Testis (tissue), 3 donors: Measurements from ENCODE around the gene ARHGEF4. TPM values are rescaled to one million over a fixed set of nuclear protein-coding genes. Genes with fewer than 3 reads are reported as not detected.
A peak's percentile ranks its signal among the peaks of the same experiment; 100 is the strongest.

Experiments
- DNase-seq: peaks from one replicate; pipeline ENCODE4 v3.0.0-alpha.2; 2019
- H3K27ac ChIP-seq, 2 donors: fragments of 200-600 bp; sonication (generic); one replicate each; pipeline ENCODE4 v1.5.1; 2019
- H3K27me3 ChIP-seq: fragments of 200-600 bp; sonication (generic); one replicate; pipeline ENCODE4 v1.5.1; 2019
- H3K36me3 ChIP-seq: fragments of 200-600 bp; sonication (generic); one replicate; pipeline ENCODE4 v1.5.1; 2017; ENCODE audit warnings: low read depth; ENCODE audit errors: missing control alignments
- H3K4me1 ChIP-seq: fragments of 200-600 bp; sonication (generic); one replicate; pipeline ENCODE4 v1.5.1; 2019
- H3K4me3 ChIP-seq, 2 donors: fragments of 200-600 bp; sonication (generic); one replicate each; pipeline ENCODE4 v1.5.1; 2017 to 2019
- H3K9me3 ChIP-seq: fragments of 200-600 bp; sonication (generic); one replicate; pipeline ENCODE4 v1.5.1; 2017
- POLR2A ChIP-seq: fragments of 450-650 bp; IDR thresholded peaks from one replicate; pipeline ENCODE4 v1.6.1; 2017; ENCODE audit warnings: antibody characterized with exemption, mild to moderate bottlenecking, moderate library complexity
- WGBS, 2 donors: methylation state at CpG; one replicate each; pipeline ENCODE4 v1.1.5; 2018; 5-methylcytosine and 5-hydroxymethylcytosine counted together
- intact Hi-C: fragments of 100-400 bp; cut with DNase I; formaldehyde crosslinking; loops from one replicate; pipeline ENCODE4 v1.15.1; 2023; ENCODE audit warnings: low total_unique reads
- polyA plus RNA-seq: library from polyadenylated mRNA; stranded (reverse); fragments of 350-450 nt; fragmentation: Illumina TruSeq; extraction: RNeasy Lipid Tissue Mini Kit (QIAGEN cat#74804); gene quantifications from one replicate; pipeline ENCODE4 v1.2.3, GENCODE V29; 2014; ENCODE audit warnings: low read depth, low replicate concordance; ENCODE audit not compliant: insufficient read depth
- small RNA-seq, 2 donors: library from RNA; depleted of rRNA; stranded (forward); fragments of <200 nt; gene quantifications; one replicate each; pipeline ENCODE3, GENCODE V24; 2016
- total RNA-seq, 2 donors: library from RNA; depleted of rRNA; stranded (reverse); fragments of >200 nt; gene quantifications; one replicate each; pipeline ENCODE4 v1.2.3, GENCODE V29; 2016
- TF ChIP-seq, protein P1 (sequence below), 3 experiments: fragments of 450-650 bp in 2 of 3; fragments of 200-600 bp in 1 of 3; sonication (generic) in 1 of 3; IDR thresholded peaks; one replicate each; pipeline ENCODE4 v1.5.1; 2016 to 2019; ENCODE audit warnings: antibody characterized with exemption in 3 of 3, mild to moderate bottlenecking in 2 of 3, moderate library complexity in 1 of 3

The ARHGEF4 gene
- total and polyA plus RNA-seq, 3 donors from 2014 or later, result 18.0 to 37.4 (median 36.3) TPM

DNA sequence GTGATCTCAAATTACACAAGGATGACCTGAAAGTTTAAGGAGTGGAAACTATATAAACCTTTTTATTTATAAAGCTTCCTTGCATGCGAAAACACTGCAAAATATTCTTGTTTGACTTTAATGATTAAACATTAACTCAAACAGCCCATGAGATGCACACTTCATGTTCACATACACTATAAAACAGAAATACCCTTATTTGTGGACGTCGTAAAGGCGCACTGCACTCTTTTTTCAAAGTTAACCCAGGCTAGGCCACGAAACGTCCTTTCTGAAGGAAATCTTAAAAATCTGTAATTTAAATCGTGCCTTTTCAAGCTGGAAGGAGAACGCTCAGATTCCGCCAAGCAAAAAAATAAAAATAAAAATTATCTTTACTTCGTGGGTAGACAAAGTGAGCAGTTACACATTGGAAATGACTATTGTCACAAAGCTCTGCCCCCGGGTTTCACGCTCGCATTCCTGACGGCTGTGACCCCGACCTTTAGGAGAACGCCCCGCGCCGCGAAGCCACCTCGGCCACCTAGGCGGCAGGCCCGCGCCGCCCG lies 255.8 kb downstream of the ARHGEF4 start:
- H3K27me3 ChIP-seq, result no peaks in the 10 kb centered on the region
- H3K27ac ChIP-seq, result peak overlapping the region; percentile 89 to 98
- H3K4me1 ChIP-seq, result peaks cover 7% of the 10 kb centered on the region
- no peaks in the 10 kb centered on the region for H3K36me3 ChIP-seq
- 0 to 1% methylated on average over 25 to 26 of the region's 26 CpGs for WGBS, 2 donors
- no peak for TF ChIP-seq POLR2A
- TF ChIP-seq, protein P1, sequence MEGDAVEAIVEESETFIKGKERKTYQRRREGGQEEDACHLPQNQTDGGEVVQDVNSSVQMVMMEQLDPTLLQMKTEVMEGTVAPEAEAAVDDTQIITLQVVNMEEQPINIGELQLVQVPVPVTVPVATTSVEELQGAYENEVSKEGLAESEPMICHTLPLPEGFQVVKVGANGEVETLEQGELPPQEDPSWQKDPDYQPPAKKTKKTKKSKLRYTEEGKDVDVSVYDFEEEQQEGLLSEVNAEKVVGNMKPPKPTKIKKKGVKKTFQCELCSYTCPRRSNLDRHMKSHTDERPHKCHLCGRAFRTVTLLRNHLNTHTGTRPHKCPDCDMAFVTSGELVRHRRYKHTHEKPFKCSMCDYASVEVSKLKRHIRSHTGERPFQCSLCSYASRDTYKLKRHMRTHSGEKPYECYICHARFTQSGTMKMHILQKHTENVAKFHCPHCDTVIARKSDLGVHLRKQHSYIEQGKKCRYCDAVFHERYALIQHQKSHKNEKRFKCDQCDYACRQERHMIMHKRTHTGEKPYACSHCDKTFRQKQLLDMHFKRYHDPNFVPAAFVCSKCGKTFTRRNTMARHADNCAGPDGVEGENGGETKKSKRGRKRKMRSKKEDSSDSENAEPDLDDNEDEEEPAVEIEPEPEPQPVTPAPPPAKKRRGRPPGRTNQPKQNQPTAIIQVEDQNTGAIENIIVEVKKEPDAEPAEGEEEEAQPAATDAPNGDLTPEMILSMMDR (IDR thresholded peaks at IDR 0.05), result no peak
- peak overlapping the region; percentile 92 to 94 for H3K4me3 ChIP-seq
- DNase-seq, result no peak
- intact Hi-C loops, result no loop called here
- H3K9me3 ChIP-seq, result no peaks in the 10 kb centered on the region

GRCh38 chr2:131093006-131093695 lies 256.4 kb downstream of the ARHGEF4 start, which contains the start of gene FAM168B:
Gene FAM168B, minus strand, starts transcription at chr2:131093460. Its CDS starts 10,814 bp downstream, at chr2:131082646.
- TF ChIP-seq, protein P1 (IDR thresholded peaks at IDR 0.05), result no peak
- peak; percentile 84 for TF ChIP-seq POLR2A
- 0 to 1% methylated on average over 34 to 83 of the region's 107 CpGs for WGBS, 2 donors
- intact Hi-C loops, result no loop called here
- Histone ChIP-seq H3K27ac (peak within 1 kb of the TSS; percentile 89 to 98), H3K9me3 (no peaks in the 10 kb centered on the region), H3K4me3 (peak within 1 kb of the TSS; percentile 92 to 94), H3K36me3 (no peaks in the 10 kb centered on the region), H3K4me1 (peaks cover 7% of the 10 kb centered on the region), H3K27me3 (no peaks in the 10 kb centered on the region)
- peak; percentile 88 for DNase-seq

GRCh38 chr2:131093696-131094462 lies 257.2 kb downstream of the ARHGEF4 start:
- DNase-seq, result peak; percentile 79
- Histone ChIP-seq H3K9me3 (no peaks in the 10 kb centered on the region), H3K27ac (peak overlapping the region; percentile 89 to 98), H3K36me3 (no peaks in the 10 kb centered on the region), H3K4me3 (peak overlapping the region; percentile 92 to 94), H3K27me3 (no peaks in the 10 kb centered on the region), H3K4me1 (peaks cover 7% of the 10 kb centered on the region)
- intact Hi-C loops, result no loop called here
- no peak for TF ChIP-seq POLR2A
- TF ChIP-seq, protein P1 (IDR thresholded peaks at IDR 0.05), result no peak
- 5 to 6% methylated on average over 31 to 37 of the region's 37 CpGs for WGBS, 2 donors

- no peak for DNase-seq
- peak overlapping the region; percentile 92 to 94 for H3K4me3 ChIP-seq
- TF ChIP-seq, protein P1 (IDR thresholded peaks at IDR 0.05), result no peak
- no peak for TF ChIP-seq POLR2A
- 42 to 58% methylated on average over 22 of the region's 22 CpGs for WGBS, 2 donors
- no peaks in the 10 kb centered on the region for H3K36me3 ChIP-seq
- peak overlapping the region in 1 of 2 donors; percentile 89 for H3K27ac ChIP-seq
- intact Hi-C loops, result no loop called here
- H3K27me3 ChIP-seq, result no peaks in the 10 kb centered on the region
- no peaks in the 10 kb centered on the region for H3K9me3 ChIP-seq
- peaks cover 7% of the 10 kb centered on the region for H3K4me1 ChIP-seq
These were observed 258.0 kb downstream of the ARHGEF4 start for GRCh38 chr2:131094463-131095281.

Small RNA genes within 50 kb of the gene (small RNA-seq; reads per million reads assigned to genes)
- gene RF00423, result 0 reads per million in 2 donors

Other genes starting within 250 kb of the ARHGEF4 start
- 1 to 10 TPM; 2.0 to 2.3 TPM for gene CFC1, start 237.3 kb upstream of the ARHGEF4 start, total RNA-seq
- not detected for gene CFC1, start 237.3 kb upstream of the ARHGEF4 start, polyA plus RNA-seq
- 10 to 100 TPM; 17.2 to 76.1 TPM for gene POTEJ, start 225.5 kb upstream of the ARHGEF4 start, total RNA-seq
- gene POTEJ, start 225.5 kb upstream of the ARHGEF4 start, polyA plus RNA-seq, result 6.0 TPM
- gene GPR148, start 107.8 kb upstream of the ARHGEF4 start, total RNA-seq, result under 1 TPM; 0.68 to 0.79 TPM
- not detected for gene GPR148, start 107.8 kb upstream of the ARHGEF4 start, polyA plus RNA-seq
- 1 to 10 TPM; 3.0 to 3.5 TPM for gene AMER3, start 81.4 kb upstream of the ARHGEF4 start, total RNA-seq
- gene AMER3, start 81.4 kb upstream of the ARHGEF4 start, polyA plus RNA-seq, result 0.99 TPM